CD4-positive, alpha-beta T cell treated with Interleukin-6 at 100 ng/mL for 8 hours (primary cell): ENCODE data around the gene ACOT11.
A peak's percentile ranks its signal among the peaks of the same experiment; 100 is the strongest.
"Not testable (repeated sequence)": the region's sequence is repeated elsewhere in the genome, so short reads cannot be mapped to it uniquely, and the experiment has no call there.

Experiments
- DNase-seq: peaks from one replicate; pipeline ENCODE4 v3.0.0-alpha.2; 2020; ENCODE audit warnings: mixed read lengths, low spot score

Gene ACOT11

DNA sequence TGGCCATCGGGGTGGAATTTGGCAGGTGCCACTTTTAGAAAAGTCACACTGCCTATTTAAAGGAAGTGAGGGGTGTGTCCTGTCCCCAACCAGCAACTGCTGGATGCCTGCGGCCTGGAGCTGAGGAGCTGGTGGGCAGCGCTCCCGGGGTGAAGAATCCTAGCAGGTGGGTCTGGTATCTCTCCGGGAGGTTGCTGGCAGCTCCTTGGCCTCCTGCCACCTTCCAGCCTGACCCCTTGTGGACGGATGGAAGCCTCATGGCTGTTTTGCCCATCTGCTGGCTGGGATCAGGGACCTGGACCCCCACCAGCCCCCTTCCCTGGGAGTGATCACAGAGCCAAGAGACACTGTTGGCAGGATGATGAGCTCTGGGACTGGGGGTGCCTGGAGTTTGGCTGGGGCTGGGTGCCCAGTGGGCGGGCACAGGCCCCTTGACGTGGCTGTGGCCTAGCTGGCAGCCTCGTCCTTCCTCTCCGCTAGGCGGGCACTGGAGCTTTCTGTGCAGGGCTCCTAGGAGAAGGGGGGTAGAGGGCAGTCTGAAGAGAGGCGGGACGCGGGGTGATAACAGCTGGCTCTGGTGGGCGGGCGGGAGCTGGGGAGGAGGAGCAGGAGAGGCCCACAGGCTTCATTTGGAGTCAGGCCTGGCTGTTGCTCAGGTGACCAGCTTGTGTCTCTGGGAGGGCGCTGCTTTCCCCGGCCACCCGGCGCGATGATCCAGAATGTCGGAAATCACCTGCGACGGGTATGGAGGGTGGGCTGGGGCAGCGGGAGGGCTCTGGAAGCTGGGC is at the start of gene ACOT11:
ACOT11 (plus strand) TSS at position 628 of the 788 bp plus-strand sequence; CDS start at position 710, 82 bp downstream.
- no peak for DNase-seq

DNA sequence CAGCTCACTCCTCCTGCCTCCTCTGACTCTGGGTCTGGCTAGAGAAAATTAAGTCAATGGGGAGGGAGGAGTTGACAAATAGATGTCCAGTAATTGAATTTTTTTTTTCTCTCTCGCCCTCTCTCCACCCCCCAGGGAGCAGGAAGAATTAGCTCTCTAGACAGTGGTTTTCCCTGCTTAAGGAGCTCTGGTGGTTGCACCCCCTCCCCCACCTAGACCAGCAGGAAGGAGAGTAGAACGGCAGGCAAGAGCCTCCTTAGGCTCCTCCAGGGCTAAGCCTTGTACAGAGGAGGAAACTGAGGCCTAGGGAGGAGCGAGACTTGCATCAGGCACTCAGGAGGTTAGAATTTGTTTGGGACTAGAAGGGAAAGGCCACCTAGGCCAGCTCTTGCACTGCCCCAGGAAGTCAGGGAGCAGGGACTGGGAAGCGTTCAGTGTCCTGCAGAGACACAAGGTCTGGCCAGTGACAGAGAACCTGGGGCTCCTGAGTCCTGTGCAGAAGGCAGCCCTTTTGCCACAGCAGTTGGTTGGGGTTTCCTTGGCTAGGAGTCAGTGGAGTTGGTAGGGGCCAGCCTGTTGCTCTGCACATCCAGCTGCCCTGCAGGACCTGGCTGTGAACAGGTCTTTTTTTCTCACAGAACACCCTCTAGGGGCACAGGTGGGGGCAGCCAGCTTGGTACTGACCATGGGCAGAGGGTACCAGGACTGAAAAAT is 49.5 kb upstream of the ACOT11 start:
- no peak for DNase-seq

- DNase-seq, result no peak
Observed at GRCh38 chr1:54499097-54499359, 49.0 kb upstream of the ACOT11 start.

GRCh38 chr1:54499360-54500106 is 48.5 kb upstream of the ACOT11 start:
- DNase-seq, result peak; percentile 28

DNA sequence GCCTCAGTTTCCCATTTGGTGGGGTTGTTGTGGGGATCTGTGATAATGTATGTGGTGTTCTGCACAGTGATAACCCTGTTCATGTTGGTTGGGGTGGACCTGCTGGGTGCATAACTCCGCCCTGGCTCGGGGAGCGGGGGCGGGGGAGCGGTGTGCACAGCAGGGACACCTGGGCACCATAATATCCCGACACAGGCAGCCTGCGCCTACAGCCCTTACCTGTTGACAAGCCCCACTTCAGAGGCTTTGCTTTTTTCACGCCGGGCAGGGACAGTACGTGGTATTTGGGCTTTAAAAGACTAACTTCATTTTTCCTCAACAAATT is 48.0 kb upstream of the ACOT11 start:
- DNase-seq, result no peak

- DNase-seq, result no peak
Observed at GRCh38 chr1:54501849-54502248, 46.2 kb upstream of the ACOT11 start.

DNA sequence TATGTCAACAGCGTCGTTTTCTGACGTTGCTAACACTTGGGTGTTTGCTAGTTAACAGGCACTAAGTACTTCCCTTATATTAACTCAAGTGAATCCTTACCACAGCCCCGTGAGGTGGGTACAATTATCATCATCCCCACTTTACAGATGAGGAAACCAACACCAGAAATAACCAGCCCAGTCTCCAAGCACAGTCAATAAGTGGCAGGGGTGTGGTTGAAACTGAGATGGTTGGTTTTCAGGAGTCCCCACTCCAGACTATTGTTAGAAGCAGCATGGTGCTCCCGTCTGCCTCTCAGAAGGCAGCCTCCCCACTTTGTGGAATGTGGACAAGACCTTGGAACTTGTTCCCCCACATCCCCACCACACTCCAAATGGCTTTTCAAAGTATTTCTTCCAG is 45.7 kb upstream of the ACOT11 start:
- DNase-seq, result no peak

DNA sequence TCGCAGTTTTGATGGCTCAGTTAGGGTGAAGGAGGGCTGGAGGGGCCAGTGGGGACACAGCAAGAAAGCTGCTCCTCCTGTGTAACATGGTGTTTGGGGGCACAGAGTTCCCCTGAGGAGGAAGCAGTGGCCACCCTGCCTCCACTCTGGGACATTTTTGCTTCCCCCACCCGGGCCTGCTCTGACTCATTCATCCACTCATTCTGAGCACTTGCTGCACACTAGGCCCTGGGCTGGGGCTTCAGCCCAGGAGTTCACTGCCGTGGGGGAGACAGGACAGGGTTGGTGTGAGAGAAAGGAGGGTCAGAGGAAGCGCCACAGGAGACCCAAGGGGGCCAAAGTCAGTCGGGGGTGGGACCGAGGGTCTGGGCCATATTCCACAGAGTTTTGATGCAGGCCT is 41.4 kb upstream of the ACOT11 start:
- DNase-seq, result no peak

DNA sequence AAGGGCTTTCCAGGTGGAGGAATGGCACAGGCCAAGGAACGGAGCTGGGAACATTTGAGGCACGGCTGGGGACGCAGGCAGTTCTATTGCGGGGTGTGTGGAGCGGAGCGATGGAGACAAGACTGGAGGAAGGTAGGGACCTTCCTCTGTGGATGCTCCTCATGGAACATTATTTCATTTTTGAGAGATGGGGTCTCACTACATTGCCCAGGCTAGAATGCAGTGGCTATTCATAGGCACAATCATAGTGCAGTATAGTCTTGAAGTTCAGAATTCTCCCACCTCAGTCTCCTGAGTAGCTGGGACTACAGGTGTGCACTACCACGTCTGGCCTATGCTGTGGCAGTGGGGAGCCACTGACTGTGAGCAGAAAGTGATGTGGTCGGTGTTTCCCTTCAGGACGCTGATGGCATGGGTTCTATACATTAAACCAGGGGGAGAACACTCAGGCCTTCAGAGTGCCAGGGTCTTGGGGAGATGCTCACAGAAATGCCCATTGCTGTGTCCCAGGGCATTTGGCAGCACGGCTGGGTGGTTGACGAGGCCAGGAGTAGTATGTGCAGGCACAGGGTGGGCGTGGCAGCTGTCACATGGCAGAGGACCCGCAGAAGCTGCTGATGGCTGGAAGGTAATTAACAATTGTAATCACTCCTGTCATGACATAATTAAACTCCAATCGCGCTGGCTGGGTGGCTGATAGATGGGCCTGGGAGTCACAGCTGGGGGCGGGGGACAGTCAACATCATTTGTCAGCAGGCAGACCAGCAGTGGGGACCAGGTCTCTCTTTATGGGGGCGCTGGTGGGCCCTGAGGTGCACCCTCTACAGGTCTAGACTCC is 40.8 kb upstream of the ACOT11 start:
- DNase-seq, result no peak

DNA sequence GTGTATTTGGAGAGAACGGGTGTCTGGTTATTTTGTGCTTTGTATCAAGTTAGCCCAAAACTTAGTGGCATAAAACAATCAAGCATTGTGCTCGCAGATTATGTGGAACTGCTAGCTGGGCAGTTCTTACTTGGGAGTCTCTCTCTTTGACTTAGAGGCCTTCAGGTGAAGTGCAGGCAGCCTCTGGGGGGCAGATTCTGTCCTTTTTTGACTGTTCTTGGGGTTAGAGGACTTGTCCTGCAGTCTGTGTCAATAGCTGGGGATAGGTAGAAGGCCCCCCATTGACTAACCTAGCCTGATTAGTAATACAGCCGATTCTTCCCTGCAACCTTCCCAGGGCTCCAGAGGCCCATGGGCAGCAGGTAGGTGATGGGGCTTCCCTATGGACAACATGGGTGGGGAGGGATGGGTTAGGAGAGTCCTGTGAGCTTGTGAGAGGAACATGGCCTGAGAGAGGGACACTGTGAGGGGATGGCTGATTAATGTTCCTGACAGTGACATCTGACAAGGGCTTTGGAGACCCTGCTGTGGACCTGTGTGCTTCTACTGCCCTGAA is 37.2 kb upstream of the ACOT11 start:
- no peak for DNase-seq

- DNase-seq, result not testable (repeated sequence)
Observed at GRCh38 chr1:54513921-54514580, 34.0 kb upstream of the ACOT11 start.

- DNase-seq, result no peak
Observed at GRCh38 chr1:54516249-54516920, 31.6 kb upstream of the ACOT11 start.

- no peak for DNase-seq
Observed at GRCh38 chr1:54517496-54517895, 30.5 kb upstream of the ACOT11 start.

DNA sequence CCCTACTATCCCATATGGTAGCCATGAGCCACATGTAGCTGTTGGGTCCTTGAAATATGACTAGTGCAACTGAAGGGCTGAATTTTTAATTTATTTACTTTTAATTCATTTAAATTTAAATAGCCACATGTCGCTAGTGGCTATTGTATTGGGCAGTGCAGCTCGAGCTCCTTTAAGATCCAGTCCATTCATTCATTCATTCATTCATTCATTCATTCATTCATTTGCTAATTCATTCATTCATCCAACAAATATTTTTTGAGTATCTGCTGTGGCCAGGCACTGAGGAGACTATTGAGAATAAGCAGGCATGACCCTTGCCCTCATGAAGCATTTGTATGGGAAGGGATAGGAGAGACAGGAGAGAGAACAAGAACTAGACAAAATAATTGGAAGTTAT is 29.5 kb upstream of the ACOT11 start:
- no peak for DNase-seq

- DNase-seq, result no peak
Observed at GRCh38 chr1:54519709-54520108, 28.3 kb upstream of the ACOT11 start.

DNA sequence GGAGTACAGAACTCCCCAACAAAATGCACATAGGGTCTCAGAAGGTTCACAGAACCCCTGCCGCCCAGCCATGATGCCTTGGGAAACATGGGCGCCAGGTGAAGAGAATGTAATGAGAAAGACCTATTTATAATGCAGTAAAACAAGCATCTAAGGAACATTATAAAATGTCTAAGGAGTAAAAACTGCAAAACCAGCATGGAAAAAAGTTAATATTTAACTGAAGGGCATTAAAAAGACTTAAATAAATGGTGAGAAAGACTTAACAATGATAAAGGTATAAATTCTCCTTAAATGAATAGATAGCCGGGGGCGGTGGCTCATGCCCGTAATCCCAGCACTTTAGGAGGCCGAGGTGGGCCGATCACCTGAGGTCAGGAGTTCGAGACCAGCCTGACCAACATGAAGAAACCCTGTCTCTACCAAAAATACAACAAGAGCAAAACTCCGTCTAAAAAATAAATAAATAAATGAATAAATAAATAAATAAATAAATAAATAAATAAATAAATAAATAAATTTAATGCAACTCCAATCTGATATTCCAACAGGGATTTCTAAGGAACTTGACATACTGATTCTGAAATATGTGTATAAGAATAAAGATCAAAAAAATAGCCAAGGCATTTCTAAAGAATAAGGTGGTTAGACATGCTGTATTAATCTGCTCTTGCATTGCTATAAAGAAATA is 27.3 kb upstream of the ACOT11 start:
- no peak for DNase-seq

DNA sequence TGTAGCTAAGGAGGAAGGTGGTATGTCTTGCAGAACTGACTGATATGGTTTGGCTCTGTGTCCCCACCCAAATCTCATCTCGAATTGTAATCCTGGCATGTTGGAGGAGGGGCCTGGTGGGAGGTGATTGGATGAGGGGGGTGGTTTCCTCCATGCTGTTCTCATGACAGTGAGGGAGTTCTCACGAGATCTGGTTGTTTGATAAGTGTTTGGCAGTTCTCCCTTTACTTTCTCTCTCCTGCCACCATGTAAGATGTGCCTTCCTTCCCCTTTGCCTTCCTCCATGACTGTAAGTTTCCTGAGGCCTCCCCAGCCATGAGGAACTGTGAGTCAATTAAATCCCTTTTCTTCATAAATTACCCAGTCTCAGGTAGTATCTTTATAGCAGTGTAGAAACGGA is 21.5 kb upstream of the ACOT11 start:
- DNase-seq, result not testable (repeated sequence)

- no peak for DNase-seq
Observed at GRCh38 chr1:54528613-54529012, 19.4 kb upstream of the ACOT11 start.

DNA sequence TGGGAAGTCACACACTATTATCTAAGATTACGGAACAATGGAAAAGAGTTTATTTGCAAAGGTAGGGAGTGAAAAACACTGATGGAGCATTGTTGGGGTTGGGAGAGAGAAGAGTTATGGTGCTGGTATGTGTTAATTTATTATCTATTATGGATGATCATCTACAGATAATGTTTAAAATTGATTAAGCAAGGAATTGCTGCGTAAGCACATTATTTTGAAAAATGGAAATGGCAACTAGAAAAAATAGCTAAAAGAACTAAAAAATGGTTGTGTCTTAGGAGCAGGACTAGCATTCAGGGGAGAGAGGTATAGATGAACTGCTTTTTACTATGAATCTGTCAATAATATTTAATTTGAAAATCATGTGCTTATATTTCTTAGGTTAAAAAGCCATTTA is 16.0 kb upstream of the ACOT11 start:
- no peak for DNase-seq

DNA sequence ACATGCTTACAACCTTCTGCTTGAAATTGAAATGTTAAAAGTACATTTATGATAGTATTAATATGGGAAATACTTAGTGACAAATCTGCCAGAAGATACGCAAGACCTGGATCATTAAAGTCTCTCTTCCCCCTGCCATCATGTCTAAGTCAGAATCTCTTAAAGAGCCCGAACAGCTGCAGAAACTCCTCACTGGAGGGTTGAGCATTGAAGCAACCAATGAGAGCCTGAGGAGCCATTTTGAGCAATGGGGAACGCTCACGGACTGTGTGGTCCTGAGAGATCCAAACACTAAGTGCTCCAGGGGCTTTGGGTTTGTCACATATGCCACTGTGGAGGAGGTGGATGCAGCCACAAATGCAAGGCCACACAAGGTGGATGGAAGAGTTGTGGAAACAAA is 11.4 kb upstream of the ACOT11 start:
- DNase-seq, result not testable (repeated sequence)
